ENCODE measurements around the gene PLPPR1. TPM values are rescaled to one million over a fixed set of nuclear protein-coding genes. Genes with fewer than 3 reads are reported as not detected.
A peak's percentile ranks its signal among the peaks of the same experiment; 100 is the strongest.

The PLPPR1 gene
- total RNA-seq, 1 donor from 2014 or later: 2.9 TPM

DNA sequence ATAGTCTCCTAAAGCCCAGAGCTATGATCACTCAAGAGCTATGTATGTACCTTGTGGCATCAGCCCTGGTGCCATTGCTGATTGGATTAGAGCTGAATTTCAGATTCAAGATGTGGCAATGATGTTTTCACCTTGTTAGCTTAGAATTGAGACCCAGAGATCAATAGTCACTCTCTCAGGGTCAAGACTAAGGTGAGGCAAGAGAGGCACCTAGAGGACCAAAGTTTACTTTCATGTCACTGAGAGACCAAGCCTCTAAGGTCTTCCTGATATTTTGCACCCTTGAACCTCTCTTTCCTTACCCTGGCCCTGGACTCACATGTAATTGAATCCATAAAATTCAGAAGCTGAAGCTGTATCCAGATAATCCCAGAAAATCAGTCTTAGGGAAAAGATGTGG, 313.4 kb downstream of the PLPPR1 start:
- DNase-seq (ENCODE audit: low spot score): no peak

DNA sequence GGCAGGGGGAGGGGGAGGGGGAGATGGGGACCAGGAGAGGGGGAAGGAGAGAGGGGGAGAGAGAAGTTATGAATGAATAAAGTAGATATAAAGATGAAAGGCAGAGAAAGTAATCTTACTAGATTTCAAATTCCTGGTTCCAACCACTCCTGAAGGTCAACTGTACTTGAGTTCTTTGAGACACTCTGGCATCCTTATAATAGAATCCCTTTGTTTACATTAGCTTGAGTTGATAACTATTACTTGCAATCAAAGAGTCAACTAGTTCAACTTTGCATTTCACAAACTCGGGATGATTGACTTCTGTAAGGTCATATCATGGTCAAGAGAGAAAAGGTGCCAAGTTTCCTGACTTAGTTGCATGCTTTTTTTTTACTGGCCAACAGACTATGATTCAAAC, 314.1 kb downstream of the PLPPR1 start:
- no peak for DNase-seq (ENCODE audit: low spot score)

DNA sequence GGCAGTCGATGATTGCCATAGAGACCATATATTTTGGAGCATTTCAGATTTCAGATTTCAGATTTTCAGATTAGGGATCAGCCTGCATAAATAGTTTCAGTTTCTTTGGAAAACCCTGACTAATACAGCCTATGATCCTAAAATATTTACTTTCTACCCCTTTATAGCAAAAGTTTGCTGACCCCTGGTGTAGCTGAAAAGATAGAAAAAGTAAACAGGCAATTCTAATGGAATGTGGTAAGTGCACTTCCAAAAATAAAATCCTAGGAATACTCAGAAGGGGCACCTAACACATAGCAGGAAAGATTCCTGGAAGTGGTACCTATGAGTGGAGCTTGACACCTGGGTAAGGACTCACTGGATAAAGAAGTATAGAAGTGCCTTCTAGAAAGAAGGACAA, 321.8 kb downstream of the PLPPR1 start:
- DNase-seq (ENCODE audit: low spot score): no peak

DNA sequence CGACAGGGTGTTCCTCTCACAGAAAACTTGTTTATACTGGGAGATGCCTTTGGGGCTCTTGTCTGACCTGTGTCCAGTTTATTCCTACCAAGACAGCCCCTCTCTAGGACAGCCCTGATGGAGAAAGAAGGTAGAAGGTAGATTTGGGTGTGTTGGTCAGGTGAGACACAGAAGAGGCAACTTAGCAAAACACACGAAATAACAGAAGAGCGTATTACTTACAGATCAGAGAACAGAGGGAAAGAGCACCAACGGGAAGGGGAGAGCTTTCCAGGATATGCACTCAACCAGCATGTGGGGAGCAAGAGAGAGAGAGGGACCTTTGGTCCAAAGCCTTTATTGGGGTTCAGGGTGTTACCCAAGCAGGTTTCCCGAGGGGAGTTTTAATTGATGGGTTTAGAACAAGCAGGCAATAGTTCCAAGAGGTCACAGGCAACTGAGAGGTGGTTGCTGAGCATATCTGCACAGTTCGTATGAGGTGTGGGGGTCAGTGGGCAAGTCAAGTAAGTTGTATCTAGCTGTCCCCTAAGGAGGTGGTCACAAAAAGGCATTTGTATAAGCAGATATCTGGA, 324.5 kb downstream of the PLPPR1 start:
- no peak for DNase-seq (ENCODE audit: low spot score)

DNA sequence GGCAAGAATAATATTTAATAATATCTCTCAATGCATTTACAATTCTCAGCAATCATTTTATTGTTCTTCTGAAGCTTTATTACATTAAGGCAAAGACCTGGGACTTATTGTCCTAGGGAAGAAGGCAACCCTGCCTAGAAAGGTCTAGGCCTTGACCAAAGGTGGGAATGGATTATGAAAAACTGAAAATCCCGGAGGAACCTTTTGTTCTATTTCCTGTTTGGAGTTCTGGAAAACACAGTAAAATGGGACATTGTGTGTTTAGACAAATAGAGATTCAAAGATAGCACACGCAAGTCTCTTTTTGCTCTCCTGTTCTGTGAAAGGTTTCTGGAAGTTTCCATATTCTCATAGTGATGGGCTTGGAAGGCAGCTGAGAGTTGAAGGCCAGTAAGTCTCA, 325.2 kb downstream of the PLPPR1 start:
- no peak for DNase-seq (ENCODE audit: low spot score)

DNA sequence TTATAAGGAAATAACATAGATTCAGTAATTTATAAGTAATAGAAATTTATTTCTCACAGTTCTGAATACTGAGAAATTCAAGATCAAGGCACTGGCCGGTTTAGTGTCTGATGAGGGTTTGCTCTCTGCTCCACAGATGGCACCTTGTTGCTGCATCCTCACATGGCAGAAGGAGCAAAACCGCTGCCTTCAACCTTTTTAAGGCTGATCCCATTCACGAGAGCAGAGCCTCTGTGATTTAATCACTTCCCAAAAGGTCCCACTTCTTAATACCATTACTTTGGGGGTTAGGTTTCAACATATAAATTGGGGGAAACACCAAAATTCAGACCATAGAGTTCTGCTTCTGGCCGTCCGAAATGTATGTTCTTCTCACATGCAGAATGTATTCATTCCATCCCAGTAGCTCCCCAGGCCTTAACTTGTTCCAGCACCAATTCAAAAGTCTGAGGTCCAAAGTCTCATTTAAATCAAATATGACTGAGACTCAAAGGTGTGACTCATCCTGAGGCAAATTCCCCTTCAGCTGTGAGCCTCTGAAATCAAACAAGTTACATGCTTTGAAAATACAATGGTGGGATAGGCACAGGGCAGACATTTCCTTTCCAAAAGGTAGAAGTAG, 325.7 kb downstream of the PLPPR1 start:
- DNase-seq (ENCODE audit: low spot score): no peak

DNA sequence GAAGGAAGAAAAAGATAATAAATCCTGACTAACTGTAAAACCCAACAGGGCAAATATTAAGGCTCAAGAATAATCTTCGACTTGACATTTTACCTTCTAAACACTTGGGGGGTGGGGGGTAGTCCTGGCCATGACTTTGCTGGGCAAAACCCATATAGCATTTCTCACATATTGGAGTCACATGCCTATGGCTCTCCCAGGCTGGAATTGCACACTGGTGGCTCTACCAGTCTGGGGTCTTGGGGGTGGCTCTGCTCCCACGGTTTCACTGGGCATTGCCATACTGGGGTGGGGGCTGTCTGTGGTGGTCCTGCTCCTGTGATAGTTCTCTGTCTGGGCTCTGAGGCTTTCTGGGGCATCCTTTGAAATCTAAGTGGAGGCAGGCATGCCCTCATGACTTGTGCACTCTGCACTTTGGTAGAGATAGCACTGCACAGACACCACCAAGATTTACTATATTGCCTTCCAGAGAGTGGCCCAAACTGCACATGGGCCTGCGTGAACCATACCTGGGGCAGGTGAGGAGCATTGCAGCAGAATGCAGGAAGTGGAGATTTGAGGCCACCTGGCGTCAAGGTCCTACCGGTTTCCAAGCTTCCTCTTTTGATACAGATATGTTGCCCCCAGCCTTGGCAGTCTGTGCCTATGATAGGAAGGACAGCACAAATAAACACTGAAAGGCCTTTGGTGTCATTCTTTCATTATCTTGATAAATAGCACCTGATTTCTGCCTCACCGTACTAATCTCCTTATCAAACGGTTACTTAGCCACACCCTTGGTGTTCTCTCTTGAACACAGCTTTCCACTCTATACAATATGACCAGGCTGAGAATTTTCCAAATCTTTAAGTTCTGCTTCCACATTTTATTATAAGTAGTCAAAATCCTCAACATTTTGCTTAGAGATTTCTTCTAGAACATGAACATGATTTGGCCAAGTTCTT, 326.5 kb downstream of the PLPPR1 start:
- DNase-seq (ENCODE audit: low spot score): no peak

DNA sequence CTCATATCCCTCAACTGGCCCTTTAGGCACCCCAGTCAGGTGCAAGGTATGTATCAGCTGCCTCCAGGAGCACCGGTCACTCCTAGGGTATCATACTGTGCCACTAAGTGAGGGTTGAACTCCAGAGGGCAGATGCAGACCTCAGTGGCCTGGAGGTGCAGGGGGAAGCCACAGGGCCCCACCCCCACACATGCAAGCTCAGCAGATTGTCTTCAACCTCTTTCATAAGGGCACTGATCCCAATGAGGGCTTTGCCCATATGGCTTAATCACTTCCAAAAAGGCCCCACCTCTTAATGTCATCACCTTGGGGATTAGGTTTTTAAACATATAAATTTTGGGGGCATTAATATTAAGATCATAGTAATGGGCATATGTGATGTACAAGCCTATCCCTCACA, 328.1 kb downstream of the PLPPR1 start:
- no peak for DNase-seq (ENCODE audit: low spot score)

DNA sequence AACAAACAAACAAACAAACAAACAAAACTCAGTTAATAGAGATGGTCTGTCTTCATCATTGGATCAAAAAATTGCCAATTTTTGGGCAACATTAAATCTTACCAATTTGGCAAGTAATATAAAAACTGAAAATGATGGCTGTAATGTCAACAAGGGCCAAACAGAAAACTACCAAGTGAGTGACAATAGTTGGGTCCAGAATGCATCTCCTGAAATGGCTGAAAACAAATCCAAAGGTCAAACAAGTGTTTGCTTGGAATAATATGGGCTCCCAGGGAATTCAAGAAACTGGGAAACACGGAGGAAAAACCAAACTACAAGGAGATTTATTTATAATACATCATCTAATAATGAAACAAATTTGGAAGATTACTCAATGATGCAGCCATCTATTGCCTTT, 331.2 kb downstream of the PLPPR1 start:
- DNase-seq (ENCODE audit: low spot score): no peak

DNA sequence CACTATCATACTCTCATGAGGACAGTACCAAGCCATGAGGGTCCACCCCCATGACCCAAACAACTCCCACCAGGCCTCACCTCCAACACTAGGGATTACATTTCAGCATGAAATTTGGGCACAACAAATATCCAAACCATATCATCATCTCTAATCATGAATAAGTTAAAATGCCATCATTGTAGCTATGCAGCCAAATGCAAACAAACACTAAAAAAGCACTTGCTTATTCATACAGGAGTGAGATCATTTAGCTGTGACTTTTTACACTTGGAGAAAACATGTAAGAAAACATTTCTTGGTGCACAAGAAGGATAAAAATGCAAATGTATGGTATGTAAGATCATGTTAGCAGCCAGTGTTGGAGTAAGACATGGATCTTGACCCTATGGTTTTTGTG, 332.1 kb downstream of the PLPPR1 start:
- no peak for DNase-seq (ENCODE audit: low spot score)

DNA sequence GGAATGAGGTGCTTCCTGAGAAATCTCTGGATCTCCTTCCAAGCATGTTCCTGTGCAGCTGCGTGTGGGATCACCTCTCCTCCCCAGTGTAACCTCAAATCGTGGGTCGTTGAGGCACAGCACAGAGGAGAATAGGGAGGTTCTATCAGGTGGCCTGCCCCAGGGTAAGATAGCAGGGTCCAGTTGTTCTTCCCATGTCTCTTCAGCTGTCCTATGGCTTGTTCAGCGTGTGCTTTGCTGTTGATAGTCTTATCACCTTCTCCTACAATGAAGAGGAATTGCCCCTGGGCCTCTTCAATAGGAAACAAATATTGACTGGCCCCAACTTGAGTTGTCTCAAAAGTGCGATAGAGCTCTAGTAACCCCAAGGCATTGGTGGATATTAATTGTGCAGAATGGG, 333.9 kb downstream of the PLPPR1 start:
- no peak for DNase-seq (ENCODE audit: low spot score)

DNA sequence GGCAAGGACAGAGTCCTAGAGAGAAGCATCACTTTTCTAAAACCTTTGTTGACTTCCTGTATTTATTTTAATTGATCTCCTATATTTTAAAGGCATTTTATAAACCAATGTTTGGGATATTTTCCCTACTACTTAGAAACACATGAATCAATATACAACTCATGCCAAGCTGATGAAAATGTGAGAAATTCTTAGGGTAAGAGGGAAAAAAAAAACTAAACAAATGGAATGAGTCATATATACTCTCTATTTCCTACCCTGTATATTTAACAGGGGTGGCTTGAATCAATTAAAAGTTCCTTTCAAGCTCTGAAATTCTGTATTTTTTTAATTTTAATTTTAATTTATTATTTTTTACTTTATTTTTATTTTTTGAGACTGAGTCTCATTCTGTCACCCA, 336.7 kb downstream of the PLPPR1 start:
- no peak for DNase-seq (ENCODE audit: low spot score)

DNA sequence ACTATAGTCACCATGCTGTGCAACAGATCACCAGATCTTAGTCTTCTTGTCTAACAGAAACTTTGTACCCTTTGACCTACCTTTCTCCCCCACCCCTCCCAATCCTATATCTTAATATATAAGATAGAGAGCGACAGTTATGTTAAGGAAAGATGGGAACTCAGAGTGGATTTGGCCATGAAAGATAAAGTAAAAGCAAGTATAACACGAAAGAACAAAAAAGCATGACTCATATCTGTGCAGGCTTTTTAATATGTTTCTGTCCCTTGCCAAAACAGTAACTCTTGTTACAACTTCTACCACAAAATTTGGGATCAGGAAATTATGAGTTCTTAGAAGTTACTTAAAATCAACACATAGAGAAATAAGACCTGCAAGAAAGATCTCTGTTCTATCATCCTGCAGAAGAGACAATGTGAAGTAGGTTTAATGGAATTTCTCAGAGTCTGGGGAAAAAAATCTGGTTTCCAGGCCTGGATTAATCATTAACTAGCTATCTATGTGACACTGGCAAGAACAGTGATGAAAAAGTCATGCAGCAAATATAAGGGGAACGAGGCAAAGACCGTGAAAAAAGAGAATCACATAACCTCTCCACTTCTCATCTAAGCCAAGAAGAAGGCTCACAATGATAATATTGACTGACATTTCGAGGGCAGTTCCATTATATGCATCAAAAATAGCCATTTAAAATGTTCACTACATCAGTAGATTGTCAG, 337.7 kb downstream of the PLPPR1 start:
- peak; percentile 2 for DNase-seq (ENCODE audit: low spot score)

DNA sequence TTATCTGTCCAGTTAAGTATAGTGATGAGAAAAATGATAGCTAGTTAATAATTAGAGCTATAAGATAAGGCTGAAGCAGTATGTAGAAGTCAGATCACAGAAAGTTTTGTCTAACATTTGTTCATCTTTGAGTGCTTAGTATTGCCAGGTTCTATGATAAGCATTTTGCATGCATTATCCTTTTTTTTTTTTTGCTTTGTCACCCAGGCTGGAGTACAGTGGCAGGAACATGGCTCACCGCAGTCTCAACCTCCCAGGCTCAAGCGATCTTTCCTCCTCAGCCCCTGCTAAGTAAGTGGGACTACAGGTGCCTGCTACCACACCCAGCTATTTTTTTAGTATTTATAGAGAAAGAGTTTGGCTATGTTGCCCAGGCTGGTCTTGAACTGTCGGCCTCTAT, 338.8 kb downstream of the PLPPR1 start:
- no peak for DNase-seq (ENCODE audit: low spot score)

DNA sequence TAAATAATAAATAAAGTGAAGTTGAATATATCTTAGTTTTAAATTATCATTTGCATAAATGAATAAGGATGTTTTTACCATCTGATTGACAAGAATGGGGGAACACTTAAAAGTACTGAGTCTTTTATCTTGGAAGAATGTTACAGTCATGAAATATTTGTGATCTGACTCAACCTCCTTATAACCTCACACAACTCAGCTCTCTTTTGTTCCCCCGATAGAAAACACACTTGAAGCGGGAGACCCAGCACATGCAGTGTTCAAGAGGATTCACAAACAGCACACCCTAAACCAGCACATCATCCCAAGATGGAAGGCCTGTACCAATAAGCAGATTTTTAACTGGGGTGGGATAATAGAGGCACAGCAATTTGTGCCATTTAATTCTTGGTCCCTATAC, 340.8 kb downstream of the PLPPR1 start:
- DNase-seq (ENCODE audit: low spot score): no peak

DNA sequence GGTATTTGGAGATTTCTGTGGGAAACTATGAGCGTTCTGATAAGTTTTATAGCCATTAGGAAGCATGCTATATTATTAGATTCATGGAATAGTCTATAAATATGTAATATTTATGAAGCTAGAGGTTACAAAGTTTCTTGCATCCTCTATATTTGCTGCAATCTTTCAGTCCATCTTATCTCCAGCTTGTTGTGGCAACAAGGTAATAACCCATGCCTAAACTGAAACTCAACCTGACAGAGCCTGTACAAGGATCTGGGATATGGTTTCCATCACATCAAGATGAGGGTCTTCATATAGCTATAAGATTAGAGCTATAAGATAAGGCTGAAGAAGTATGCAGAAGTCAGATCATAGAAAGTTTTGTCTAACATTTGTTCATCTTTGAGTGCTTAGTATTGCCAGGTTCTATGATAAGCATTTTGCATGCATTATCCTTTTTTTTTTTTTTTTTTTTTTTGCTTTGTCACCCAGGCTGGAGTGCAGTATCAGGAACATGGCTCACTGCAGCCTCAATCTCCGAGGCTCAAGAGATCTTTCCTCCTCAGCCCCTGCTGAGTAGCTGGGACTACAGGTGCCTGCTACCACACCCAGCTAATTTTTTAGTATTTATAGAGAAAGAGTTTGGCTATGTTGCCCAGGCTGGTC, 341.5 kb downstream of the PLPPR1 start:
- no peak for DNase-seq (ENCODE audit: low spot score)

DNA sequence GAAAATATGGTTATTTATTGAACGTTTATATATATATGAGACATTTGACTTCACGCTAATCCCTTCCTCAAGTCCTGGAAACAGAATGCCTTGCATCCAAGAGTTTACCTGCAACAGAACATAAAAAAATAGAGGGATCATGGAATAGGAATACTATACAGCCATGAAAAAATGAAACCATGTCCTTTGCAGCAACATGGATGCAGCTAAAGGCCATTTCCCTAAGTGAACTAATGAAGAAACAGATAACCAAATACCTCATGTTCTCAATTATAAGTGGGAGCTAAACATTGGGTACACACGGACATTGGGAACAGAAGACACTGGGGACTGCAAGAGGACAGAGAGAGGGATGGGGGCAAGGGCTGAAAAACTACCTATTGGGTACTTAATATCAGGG, 343.3 kb downstream of the PLPPR1 start:
- no peak for DNase-seq (ENCODE audit: low spot score)

DNA sequence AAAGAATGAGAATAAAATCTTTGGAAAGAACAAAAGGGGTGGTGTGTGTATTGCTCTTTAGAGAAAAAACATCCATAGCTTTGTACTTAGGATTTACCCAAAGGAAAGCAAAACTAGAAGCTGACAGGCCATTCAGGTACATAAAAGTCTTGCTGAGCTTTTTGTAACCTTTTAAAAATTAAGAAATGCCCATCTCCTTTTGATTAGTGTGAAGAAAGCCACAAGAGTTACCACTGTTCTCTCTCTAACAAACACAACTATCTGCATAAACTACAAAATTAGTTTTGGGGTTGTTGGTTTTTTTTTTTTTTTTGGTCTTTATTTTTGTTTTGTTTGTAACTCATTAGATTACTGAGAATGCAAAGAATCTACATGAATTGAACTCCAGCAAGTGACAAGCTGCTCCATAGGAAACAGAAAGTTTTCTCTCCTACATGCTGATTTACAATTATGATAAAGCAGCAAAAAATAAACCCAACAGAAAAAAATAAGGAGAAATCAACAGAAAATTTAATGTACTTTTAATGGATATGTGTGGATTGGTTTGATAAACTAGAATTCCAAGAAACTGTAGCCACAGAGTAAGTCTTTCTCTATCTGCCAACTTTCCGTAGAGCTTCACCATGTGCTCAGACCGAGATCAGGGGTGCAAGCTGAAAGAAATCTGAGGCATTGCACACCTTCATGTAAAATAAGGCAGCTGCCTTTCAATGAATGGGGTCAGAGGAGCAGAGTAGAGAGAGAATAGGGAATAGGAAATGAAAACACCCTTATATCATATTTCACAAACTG, 344.0 kb downstream of the PLPPR1 start:
- DNase-seq (ENCODE audit: low spot score): no peak
